Hematopoietic multipotent progenitor cell treated with erythropoietin and hydrocortisone succinate and interleukin-3 and kit ligand, for 17 days (in vitro differentiated cells): ENCODE data around the gene CASP8AP2.
"Not testable (repeated sequence)": the region's sequence is repeated elsewhere in the genome, so short reads cannot be mapped to it uniquely, and the experiment has no call there.

ENCODE experiments used
- DNase-seq: peaks from one replicate; pipeline ENCODE4 v3.0.0-alpha.2; 2015; ENCODE audit warnings: low spot score

CASP8AP2 gene

GRCh38 chr6:89819336-89820130 lies 10.1 kb upstream of the CASP8AP2 start, which contains the start of gene MDN1:
Gene MDN1 (minus strand): TSS chr6:89819794. CDS start chr6:89819607, 187 bp downstream.
- peak; percentile 87 for DNase-seq

- no peak for DNase-seq
These were observed 3.6 kb upstream of the CASP8AP2 start for GRCh38 chr6:89826029-89826528.

- not testable (repeated sequence) for DNase-seq
These were observed 1.1 kb upstream of the CASP8AP2 start for GRCh38 chr6:89828475-89828987.

- DNase-seq = no peak
These were observed 650 bp upstream of the CASP8AP2 start for GRCh38 chr6:89828988-89829471.

GRCh38 chr6:89830170-89830809 lies 610 bp downstream of the CASP8AP2 start:
- no peak for DNase-seq

- DNase-seq = no peak
These were observed 5.5 kb downstream of the CASP8AP2 start for GRCh38 chr6:89834884-89835792.

- no peak for DNase-seq
These were observed 7.1 kb downstream of the CASP8AP2 start for GRCh38 chr6:89836639-89837222.

GRCh38 chr6:89840538-89840937 lies 10.9 kb downstream of the CASP8AP2 start:
- DNase-seq = no peak

- DNase-seq = no peak
These were observed 12.5 kb downstream of the CASP8AP2 start for GRCh38 chr6:89842228-89842627.

GRCh38 chr6:89843070-89843469 lies 13.4 kb downstream of the CASP8AP2 start:
- no peak for DNase-seq

- not testable (repeated sequence) for DNase-seq
These were observed 17.8 kb downstream of the CASP8AP2 start for GRCh38 chr6:89847513-89847912.

- no peak for DNase-seq
These were observed 23.4 kb downstream of the CASP8AP2 start for GRCh38 chr6:89853068-89853467.

GRCh38 chr6:89858041-89858440 lies 28.4 kb downstream of the CASP8AP2 start:
- no peak for DNase-seq

- DNase-seq = no peak
These were observed 30.1 kb downstream of the CASP8AP2 start for GRCh38 chr6:89859744-89860143.

- no peak for DNase-seq
These were observed 32.6 kb downstream of the CASP8AP2 start for GRCh38 chr6:89862273-89862672.

- DNase-seq = no peak
These were observed 33.0 kb downstream of the CASP8AP2 start for GRCh38 chr6:89862698-89863097.

GRCh38 chr6:89866024-89866678 lies 36.5 kb downstream of the CASP8AP2 start:
- no peak for DNase-seq

- peak; percentile 30 for DNase-seq
These were observed 44.0 kb downstream of the CASP8AP2 start for GRCh38 chr6:89873721-89874120.

GRCh38 chr6:89874438-89874837 lies 44.8 kb downstream of the CASP8AP2 start:
- peak; percentile 49 for DNase-seq

GRCh38 chr6:89886378-89887120 lies 56.9 kb downstream of the CASP8AP2 start:
- DNase-seq = no peak
